Ascending aorta (tissue), 2 donors: ENCODE measurements around the gene ARFRP1. TPM values are rescaled to one million over a fixed set of nuclear protein-coding genes. Genes with fewer than 3 reads are reported as not detected.
A peak's percentile ranks its signal among the peaks of the same experiment; 100 is the strongest.

ENCODE experiments used
- DNase-seq, 2 donors: peaks; one replicate each; pipeline ENCODE4 v3.0.0-alpha.2; 2019; ENCODE audit warnings: low spot score in 2 of 2
- H3K27ac ChIP-seq, 2 donors: fragments of 200-600 bp; sonication (generic); one replicate each; pipeline ENCODE4 v1.5.1; 2016 to 2017; ENCODE audit warnings: mild to moderate bottlenecking in 1 of 2
- H3K27me3 ChIP-seq: fragments of 200-600 bp; sonication (generic); one replicate; pipeline ENCODE4 v1.5.1; 2017
- H3K36me3 ChIP-seq, 2 donors: fragments of 200-600 bp; sonication (generic); one replicate each; pipeline ENCODE4 v1.5.1; 2016
- H3K4me1 ChIP-seq, 2 donors: fragments of 200-600 bp; sonication (generic); one replicate each; pipeline ENCODE4 v1.5.1; 2016 to 2017; ENCODE audit warnings: mild to moderate bottlenecking in 1 of 2
- H3K4me3 ChIP-seq, 2 donors: fragments of 200-600 bp; sonication (generic); one replicate each; pipeline ENCODE4 v1.5.1; 2016 to 2017; ENCODE audit warnings: mild to moderate bottlenecking in 1 of 2
- H3K9me3 ChIP-seq, 2 donors: fragments of 200-600 bp; sonication (generic); one replicate each; pipeline ENCODE4 v1.5.1; 2016
- intact Hi-C: fragments of 100-400 bp; cut with DNase I; formaldehyde crosslinking; loops from one replicate; pipeline ENCODE4 v1.15.1; 2023
- total RNA-seq: library from RNA; depleted of rRNA; stranded (reverse); fragments of >200 nt; gene quantifications from one replicate; pipeline ENCODE4 v1.1.0, GENCODE V29; 2016
- TF ChIP-seq, protein P1 (sequence below), 3 experiments: fragments of 200-600 bp in 2 of 3; fragments of 450-650 bp in 1 of 3; sonication (generic) in 2 of 3; IDR thresholded peaks; one replicate each; pipeline ENCODE4 v1.5.1; 2016 to 2019; ENCODE audit warnings: antibody characterized with exemption in 3 of 3, mild to moderate bottlenecking in 1 of 3, moderate library complexity in 1 of 3

The ARFRP1 gene, protein sequence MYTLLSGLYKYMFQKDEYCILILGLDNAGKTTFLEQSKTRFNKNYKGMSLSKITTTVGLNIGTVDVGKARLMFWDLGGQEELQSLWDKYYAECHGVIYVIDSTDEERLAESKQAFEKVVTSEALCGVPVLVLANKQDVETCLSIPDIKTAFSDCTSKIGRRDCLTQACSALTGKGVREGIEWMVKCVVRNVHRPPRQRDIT
- total RNA-seq = 50.8 TPM

DNA sequence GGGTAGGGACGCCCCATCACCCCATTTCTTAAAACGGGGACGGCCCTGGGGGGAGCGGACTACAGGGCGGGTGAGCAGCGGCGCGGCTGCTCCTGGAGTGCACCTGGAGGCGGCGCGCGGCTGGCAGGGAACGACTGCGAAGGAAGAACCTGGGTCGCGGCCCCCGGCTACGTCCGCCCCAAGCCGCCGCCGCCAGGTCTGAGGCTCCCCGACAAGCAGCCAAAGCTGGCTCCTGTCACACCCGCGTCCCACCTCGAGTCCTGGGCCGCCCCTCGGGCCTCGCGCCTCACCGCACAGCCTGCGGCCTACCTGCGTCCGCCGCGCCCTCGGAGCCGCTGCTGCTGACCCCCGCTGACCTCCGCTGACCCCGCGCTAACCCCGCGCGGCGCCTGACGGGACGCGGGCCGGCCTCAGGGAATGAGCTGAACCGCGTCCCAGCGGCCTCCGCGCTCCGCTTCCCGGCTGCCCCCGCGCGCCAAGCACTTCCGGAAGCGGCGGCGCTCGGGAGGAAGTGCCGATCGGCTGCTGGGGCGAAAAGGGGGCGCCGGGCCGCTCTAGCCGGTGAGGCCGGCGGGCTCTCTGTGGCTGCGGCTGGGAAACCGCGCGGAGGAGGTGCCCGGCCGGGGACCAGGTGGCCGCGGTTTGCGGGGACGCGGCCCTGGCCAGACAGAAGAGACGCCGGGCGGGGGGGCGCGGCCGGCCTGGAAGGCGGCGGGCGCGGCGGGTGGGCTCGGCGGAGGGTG, at the start of gene ARFRP1, which contains the start of gene ZGPAT:
Gene ARFRP1, minus strand, starts transcription at position 419 of the 743 bp plus-strand sequence. CDS start 885 bp downstream, outside the sequence.
Gene ZGPAT, plus strand, starts transcription at position 482 of the 743 bp plus-strand sequence. CDS start 542 bp downstream, outside the sequence.
- Histone ChIP-seq H3K4me3 (peak within 1 kb of the TSS; percentile 80 to 88), H3K9me3 (no peaks in the 10 kb centered on the region), H3K36me3 (peaks cover 33 to 45% of the 10 kb centered on the region in 2 donors), H3K27ac (peak within 1 kb of the TSS; percentile 86 to 94), H3K27me3 (no peaks in the 10 kb centered on the region), H3K4me1 (peaks cover 6 to 14% of the 10 kb centered on the region in 2 donors)
- DNase-seq = peak in 1 of 2 donors; percentile 94
- TF ChIP-seq, protein P1, sequence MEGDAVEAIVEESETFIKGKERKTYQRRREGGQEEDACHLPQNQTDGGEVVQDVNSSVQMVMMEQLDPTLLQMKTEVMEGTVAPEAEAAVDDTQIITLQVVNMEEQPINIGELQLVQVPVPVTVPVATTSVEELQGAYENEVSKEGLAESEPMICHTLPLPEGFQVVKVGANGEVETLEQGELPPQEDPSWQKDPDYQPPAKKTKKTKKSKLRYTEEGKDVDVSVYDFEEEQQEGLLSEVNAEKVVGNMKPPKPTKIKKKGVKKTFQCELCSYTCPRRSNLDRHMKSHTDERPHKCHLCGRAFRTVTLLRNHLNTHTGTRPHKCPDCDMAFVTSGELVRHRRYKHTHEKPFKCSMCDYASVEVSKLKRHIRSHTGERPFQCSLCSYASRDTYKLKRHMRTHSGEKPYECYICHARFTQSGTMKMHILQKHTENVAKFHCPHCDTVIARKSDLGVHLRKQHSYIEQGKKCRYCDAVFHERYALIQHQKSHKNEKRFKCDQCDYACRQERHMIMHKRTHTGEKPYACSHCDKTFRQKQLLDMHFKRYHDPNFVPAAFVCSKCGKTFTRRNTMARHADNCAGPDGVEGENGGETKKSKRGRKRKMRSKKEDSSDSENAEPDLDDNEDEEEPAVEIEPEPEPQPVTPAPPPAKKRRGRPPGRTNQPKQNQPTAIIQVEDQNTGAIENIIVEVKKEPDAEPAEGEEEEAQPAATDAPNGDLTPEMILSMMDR (IDR thresholded peaks at IDR 0.05) = no peak
- intact Hi-C loops = loop anchor here (1.0 to 2.0 kb wide), 3 partner anchors 25 to 49 kb away; partner anchors contain the start of genes RTEL1 and SLC2A4RG

DNA sequence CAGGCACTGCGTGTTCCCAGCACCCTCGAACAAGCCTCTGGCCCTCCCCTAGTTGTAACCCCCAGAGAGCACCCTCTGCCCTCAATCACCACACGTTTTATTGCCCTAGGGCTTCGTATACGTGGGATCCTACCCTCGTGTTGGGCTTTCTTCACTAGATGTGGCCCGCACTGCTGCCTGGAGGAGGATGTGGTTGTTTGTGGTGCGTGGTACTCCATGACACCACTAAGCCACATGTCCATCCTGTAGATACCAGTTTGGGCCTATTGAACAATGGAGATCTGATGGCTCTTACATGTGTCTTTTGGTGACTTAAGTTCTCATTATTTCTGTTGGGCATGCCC, 48.8 kb upstream of the ARFRP1 start:
- intact Hi-C loops = no loop called here
- Histone ChIP-seq H3K27ac (no peak overlapping the region), H3K27me3 (no peaks in the 10 kb centered on the region), H3K36me3 (no peaks in the 10 kb centered on the region), H3K9me3 (no peaks in the 10 kb centered on the region), H3K4me1 (no peaks in the 10 kb centered on the region), H3K4me3 (no peak overlapping the region)
- TF ChIP-seq, protein P1 (IDR thresholded peaks at IDR 0.05) = no peak
- no peak for DNase-seq

DNA sequence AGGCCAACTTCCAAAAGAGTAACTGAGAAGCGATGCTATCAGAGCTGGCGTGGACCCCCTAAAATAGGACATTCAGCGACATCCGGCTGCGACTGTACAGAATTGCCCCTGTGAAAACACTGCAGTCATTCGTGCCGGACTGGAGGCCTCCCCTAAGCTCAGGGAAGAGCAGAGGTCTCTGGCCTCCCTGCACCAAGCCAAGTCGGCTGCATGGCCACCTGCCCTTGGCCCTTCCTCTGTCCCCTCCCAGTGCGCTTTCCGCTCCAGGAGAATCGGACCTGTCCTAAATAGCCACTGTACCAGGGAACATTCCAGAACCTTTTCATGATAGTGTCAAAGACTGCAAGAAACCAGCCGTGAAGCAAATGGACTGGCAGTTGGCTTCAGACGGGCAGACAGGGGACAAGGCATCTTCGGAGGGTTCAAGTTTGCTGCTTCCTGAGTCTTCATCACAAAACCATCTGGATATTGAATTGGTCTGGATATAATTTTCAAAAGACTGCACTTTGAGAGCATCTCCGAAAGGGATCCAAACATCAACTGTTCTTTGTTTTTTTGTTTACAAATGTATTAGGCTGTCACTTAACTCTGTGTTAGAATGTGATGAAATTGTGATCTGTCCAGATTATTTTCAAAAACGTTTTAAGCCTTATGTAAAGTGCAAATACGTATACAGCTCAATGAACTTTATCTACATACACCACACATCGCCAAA, 48.3 kb upstream of the ARFRP1 start:
- TF ChIP-seq, protein P1 (IDR thresholded peaks at IDR 0.05) = no peak
- Histone ChIP-seq H3K27me3 (no peaks in the 10 kb centered on the region), H3K4me1 (no peaks in the 10 kb centered on the region), H3K4me3 (no peak overlapping the region), H3K9me3 (no peaks in the 10 kb centered on the region), H3K27ac (no peak overlapping the region), H3K36me3 (no peaks in the 10 kb centered on the region)
- no peak for DNase-seq
- intact Hi-C loops = no loop called here

DNA sequence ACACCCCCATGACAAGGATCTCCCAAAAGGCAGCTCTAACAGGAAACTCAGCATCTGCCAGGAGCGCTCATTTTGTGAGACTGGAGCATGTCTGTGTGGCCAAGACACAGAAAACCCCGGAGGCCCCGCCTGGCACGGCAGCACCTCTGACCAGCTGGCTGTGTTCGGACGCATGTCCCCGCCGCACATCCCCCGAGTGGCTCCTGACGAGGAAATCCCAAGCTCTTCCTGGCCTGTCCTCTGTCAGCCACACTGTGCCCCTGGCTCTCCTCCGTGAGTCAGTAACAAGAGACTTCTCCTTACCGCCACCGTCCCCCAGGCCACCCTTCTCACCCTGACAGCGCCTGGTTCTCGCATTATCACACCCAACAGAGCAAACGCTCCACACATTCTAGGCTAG, 46.2 kb upstream of the ARFRP1 start:
- Histone ChIP-seq H3K4me1 (no peaks in the 10 kb centered on the region), H3K36me3 (no peaks in the 10 kb centered on the region), H3K9me3 (no peaks in the 10 kb centered on the region), H3K27ac (no peak overlapping the region), H3K27me3 (no peaks in the 10 kb centered on the region), H3K4me3 (no peak overlapping the region)
- intact Hi-C loops = no loop called here
- TF ChIP-seq, protein P1 (IDR thresholded peaks at IDR 0.05) = no peak
- no peak for DNase-seq

DNA sequence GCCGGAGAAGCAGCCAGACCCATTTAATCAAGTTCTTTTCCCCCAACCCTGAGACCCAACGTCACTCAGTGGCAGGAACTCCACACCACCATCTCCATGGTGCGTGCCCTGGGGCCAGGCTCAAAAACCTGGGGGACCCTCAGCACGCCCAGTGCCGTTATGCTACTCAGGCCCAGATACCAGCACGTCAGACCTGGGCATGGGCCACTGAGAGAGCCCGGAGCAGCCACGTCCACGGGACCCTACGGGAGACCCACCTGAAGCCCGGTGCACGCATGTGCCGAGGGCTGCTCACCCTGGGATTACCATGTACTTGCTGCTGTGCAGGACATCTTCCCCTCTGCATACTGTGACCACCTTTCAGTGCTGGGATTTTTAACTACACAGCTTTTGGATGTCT, 45.6 kb upstream of the ARFRP1 start:
- no peaks in the 10 kb centered on the region for H3K36me3 ChIP-seq
- H3K27ac ChIP-seq = no peak overlapping the region
- H3K4me1 ChIP-seq = no peaks in the 10 kb centered on the region
- DNase-seq = no peak
- no peaks in the 10 kb centered on the region for H3K9me3 ChIP-seq
- intact Hi-C loops = no loop called here
- H3K27me3 ChIP-seq = no peaks in the 10 kb centered on the region
- no peak overlapping the region for H3K4me3 ChIP-seq
- TF ChIP-seq, protein P1 (IDR thresholded peaks at IDR 0.05) = no peak
